RPMI8226 (cell line): ENCODE measurements around the gene COL24A1.
"Not testable (repeated sequence)": the region's sequence is repeated elsewhere in the genome, so short reads cannot be mapped to it uniquely, and the experiment has no call there.

ENCODE experiments used
- DNase-seq: peaks from one replicate; pipeline ENCODE4 v3.0.0-alpha.2; 2015

Gene COL24A1

DNA sequence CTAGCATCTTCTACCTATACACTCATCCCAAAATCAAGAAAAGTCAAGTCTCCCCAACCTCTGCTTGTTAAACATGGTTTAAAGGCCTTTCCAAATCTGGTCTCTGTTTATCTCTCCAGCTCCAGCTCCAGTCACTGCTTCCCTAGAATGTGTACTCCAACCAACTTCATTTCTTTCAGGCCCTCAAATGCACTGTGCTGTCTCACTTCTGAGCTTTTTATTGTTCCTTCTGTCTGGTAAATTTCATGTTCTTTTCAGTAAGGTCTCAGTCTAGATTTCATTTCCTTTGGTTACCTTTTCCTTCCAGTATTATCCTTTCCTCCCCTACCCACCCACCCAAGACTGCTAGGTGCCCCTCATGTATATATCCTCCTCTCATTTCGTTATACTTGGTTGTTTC lies 3.7 kb downstream of the COL24A1 start:
- DNase-seq: no peak

DNA sequence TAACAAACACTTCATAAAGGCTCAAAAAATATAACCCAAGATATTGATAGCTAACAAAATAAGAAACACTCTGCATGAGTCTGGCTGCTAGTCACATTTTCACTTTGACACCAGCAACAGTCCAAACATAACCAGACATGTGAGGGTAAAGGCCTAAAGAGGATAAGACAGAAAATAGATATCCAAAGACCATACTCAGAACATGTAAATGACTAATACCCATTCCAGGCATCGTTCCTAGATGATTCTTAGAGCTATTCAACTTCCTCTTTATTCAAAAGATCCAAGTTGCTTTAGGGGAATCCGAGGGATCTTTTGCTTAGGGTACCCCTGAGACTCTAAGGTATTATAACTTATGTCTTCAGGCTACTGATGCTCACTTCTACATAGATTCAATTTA lies 5.1 kb downstream of the COL24A1 start:
- no peak for DNase-seq

DNA sequence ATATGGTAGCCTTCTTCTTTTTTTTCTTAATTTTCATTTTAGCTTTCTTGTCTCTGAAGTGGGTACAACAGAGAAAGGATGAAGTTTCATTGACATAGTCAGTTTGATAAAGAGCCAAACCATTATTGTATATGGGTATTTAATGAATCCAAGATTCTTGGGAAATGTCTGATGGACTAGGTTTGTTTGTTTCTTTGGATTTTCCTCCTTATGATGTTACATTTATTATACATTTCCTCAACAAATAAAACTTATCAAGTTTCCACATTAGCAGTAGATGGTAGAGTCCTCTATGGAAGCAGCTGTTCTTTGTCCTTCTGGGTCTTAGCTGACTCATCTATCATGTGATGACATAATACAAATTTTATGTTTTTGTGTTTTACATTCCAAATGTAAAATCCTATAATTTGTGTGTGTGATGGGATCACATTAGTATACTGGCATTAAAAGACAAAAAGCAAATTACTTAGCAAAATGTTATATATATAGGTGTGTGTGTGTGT lies 6.0 kb downstream of the COL24A1 start:
- DNase-seq: no peak

DNA sequence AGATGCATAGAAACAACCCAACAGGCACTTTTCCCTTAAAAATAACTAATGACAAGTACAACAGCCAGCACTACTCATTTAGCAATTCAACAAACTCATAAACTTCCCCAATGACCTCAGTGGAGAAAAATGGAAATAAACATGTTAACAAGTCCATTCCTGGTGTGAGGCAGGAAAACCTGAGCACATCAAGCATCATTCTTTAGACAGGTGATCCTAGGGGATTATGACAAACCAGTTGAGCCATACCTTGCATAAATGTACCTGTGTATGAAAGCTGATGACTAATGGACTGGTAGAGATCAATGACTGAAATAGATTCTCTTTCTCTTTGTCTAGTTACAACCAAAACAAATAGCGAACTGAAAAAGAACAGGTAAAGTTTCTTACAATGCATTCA lies 7.0 kb downstream of the COL24A1 start:
- no peak for DNase-seq

DNA sequence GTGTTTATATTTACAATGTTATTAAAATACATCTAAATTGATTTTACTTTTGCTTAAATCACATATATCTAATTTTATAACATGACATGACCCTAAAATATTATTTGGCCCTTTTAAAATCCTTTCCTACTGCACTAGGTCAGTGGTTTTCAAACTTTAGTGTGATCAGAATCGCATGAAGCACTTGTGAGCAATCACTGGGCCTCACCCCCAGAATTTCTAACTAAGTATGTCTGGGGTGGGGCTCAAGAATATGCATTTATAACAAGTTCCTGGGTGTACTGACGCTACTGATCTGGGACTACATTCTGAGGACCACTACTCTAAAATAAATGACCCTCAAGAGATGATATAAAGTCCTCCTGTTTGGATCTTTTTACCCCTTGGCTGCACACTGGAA lies 8.8 kb downstream of the COL24A1 start:
- no peak for DNase-seq

DNA sequence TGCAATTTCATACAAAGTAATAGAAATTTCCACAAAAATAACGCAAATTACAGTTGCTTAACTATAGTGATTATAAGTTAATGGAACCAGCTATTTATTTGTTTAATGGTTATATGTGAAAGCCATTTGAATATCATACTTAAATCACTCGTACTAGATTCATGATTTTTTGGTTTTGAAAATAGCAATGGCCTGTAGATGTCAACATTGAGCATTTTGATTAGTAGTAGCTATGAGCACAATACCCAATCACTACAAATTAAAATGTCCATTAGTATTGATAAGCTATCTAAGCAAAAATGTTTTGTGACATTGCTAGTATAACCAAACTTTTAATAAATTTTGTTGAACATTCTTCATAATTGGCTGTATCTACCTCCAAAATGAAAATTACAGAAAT lies 10.0 kb downstream of the COL24A1 start:
- no peak for DNase-seq

DNA sequence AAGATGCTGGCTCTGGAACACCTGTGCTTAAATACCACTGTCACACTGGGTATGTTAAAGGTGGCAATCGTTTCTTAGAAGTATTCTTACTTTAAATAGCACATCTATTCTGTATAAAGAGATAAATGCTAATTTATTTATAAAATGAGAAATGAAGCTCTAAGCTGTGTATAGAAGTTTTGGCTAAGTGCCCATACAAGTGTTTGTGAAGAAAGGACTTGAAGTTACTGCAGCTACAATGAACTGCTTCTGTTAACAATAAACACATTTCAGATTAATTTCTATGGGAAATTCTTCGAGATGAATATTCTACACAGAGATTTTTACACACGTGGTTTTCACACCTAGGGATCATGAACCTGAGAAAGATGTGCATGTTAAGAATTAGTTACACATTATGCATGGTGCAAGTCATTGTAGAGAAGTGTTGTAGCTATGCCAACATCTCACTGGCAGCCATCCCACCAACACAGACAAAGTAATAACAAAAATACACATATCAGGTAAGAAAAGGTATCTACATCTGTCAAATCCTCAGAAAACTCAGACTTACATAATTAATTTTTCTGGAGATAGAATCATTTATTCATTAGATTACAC lies 16.2 kb downstream of the COL24A1 start:
- DNase-seq: no peak

DNA sequence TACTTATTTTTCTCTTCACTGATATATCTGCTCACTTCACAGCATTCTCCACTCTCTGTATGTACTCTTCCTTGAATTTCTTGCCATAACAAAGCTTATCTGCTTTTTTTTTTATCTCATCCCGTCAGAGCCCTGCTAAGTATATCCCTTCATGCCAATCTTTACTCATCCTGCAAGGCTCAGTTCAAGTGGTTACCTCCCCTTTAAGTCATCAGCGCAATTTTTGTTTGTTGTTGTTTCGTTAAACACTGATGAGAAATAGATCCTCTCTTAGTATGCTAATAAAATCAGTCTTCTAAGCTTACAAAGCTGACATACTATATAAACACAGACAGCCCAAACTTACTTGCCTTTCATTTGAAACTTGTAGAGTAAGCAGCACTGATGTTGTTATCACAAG lies 17.8 kb downstream of the COL24A1 start:
- no peak for DNase-seq

DNA sequence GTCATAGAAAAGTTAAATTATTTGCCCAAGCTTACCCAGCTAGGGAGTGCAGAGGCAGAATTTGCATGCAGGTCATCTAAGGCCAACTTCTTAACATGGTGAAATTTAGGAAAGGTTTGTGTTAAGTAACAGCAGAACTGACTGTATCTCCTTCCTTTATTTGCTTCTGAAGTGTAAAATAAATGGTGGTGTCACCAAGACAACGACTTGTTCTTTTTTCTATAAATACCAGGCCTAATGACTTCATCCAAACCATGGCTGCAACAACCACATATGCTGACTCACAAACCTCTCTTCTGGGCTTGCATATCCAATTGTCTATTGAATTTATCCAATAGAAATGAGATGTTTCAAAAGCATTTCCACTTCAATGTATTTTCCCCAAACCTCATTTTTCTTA lies 19.1 kb downstream of the COL24A1 start:
- no peak for DNase-seq

DNA sequence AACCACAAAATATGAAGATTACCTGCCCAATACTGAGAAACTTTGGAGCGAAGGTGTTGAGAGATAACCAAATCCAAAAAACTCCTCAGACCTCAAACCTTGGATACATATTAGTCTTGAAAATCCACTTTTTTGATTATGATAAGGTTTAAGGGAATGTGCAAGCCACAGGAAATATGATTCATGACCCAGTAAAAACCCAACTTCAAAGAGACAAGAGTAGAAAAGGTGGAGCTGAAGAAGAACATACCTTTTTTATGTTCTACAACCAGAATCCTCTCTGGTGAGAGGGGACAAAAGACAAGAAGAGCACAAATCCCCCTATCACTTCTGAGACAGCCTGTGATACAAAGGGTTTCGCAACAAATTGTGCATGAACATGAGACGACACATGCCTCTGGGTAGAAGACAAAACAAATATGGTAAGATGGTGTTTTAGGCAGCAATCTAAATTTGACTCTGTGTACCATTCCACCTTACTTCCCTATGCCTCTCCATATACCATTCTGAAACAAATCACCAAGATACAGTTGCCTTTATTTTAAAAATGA lies 37.3 kb downstream of the COL24A1 start:
- DNase-seq: no peak

DNA sequence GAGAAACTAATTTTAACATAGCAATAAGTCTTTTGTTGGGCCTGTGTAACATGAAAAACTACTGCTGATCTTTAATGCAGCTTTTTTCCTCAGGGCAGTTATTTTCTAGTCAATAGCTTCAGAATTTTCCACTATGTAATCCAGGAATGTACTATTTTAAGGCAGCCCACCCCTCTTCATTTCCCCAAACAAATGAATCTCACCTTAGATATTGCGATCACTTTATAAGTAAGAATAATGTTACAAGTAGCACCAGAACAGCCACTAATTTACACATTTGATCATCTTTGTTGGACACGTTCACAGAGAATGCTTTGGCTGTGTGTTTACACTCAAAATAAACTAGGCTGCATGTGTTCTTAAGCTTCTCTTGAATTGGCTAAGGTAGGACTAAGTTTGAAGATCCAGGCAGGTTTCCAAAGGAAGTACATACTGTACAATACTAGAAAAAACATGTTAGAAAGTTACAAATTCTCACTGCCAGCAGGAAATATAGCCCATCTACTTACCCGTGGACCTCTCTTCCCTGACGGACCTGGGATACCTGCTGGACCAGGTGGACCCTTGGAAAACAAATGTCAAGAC lies 41.7 kb downstream of the COL24A1 start:
- no peak for DNase-seq

DNA sequence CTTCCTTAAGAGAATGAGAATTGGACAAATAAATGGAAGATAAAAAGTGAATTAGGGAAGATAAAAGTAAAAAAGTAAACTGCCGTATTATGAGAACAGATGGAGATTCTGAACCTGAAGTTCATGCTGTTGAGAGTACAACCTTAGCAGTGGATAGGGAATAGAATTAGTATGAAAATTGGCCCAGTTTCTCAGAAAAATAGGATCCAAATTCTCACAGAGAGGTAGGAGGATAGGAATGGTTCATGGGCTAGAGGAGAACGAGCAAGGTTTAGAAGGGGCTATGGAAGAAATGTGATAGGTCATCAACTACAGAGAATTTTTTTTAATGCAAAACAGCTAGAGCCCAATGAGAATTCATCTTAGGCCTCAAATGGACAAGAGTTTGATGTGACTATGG lies 42.3 kb downstream of the COL24A1 start:
- DNase-seq: no peak

DNA sequence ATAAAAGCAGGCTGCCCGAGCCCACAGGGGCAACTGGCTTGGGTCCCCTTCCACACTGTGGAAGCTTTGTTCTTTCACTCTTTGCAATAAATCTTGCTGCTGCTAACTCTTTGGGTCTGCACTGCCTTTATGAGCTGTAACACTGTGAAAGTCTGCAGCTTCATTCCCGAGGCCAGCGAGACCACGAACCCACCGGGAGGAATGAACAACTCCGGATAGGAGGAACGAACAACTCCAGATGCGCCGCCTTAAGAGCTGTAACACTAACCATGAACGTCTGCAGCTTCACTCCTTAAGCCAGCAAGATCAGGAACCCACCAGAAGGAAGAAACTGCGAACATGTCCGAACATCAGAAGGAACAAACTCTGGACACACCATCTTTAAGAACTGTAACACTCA lies 45.0 kb downstream of the COL24A1 start:
- DNase-seq: not testable (repeated sequence)

DNA sequence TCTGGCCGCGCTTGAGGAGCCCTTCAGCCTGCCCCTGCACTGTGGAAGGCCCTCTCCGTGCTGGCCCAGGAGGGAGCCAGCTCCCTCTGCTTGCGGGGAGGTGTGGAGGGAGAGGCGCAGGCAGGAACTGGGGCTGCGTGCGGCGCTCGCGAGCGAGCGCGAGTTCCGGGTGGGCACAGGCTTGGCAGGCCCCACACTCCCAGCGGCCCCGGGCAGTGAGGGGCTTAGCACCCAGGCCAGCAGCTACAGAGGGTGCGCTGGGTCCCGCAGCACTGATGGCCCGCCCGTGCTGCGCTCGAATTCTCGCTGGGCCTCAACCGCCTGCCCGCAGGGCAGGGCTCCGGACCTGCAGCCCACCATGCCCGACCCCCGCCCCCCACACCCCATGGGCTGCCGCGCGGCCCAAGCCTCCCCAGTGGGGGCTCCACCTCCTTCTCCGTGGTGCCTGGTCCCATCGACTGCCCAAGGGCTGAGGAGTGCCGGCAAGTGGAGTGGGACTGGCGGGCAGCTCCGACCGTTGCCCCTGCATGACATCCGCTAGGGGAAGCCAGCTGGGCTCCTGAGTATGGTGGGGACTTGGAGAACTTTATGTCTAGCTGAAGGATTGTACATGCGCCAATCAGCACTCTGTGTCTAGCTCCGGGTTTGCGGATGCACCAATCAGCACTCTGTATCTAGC lies 46.0 kb downstream of the COL24A1 start:
- no peak for DNase-seq

DNA sequence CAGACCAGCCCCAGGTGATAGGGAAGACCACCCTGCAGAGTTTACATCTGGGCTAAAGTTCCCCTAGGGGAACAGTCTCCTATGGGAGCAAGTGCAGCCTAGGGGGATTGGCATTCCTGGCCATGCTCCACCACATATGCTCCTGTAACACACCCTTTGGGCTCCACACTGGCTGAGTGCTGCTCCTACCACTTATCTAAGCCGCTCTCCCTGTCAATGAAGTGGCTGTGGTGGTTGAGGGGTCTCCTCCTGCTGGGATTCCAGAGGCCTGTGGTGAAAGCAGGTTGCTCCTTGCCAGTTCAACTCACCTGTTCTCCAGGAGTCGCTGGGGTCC lies 51.1 kb downstream of the COL24A1 start:
- no peak for DNase-seq

DNA sequence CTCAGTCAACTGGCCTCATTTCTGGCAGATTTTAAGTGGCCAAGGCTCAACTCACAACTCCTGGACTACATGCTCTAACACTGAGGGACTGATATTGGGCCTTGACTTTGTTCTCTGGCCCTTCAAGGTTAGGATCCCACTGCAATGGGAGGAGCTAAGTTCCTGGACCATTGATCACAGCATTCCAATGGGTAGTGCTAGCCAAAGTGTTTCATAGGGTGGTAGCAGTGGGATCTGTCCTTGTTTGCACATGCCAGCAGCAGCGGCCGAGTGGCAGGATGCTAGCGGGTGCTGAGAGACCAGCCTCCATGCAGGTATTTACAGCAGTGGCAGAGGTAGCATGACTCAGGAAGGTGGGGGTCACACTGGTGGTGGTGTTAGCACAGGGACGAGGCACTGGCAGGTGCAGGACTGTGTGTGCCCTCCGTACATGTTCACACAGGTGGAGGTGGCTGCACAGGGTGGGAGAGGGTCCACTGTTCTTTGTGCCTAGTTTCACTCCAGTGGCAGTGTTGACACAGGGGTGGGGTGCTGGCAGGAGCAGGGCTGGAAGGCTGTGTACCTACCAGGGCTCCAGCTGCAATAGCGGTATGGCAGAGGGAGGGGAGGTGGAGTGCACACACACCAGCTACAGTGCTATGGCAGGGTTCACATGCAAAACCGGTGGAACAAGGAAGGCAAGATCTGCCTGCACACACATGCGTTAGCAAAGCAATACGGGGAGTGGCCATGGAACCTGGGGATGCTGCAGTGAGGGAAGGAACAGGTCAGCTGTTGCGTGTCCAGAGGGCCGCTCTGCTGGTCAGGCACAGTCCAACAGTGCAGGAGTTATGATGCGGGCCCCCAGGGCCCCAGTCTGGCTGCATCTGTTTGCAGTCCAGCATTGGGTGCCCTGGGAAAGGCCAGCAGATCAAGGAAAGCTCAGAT lies 51.7 kb downstream of the COL24A1 start:
- no peak for DNase-seq

DNA sequence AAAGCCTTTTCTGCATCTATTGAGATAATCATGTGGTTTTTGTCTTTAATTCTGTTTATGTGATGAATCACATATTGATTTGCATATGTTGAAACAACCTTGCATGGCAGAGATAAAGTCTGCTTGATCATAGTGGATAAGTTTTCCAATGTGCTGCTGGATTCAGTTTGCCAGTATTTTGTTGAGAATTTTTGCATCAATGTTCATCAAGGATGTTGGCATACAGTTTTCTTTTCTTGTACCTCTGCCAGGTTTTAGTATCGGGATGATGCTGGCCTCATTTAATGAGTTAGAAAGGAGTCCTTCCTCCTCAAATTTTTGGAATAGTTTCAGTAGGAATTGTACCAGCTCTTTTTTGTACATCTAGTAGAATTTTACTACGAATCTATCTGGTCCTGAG lies 55.0 kb downstream of the COL24A1 start:
- no peak for DNase-seq

DNA sequence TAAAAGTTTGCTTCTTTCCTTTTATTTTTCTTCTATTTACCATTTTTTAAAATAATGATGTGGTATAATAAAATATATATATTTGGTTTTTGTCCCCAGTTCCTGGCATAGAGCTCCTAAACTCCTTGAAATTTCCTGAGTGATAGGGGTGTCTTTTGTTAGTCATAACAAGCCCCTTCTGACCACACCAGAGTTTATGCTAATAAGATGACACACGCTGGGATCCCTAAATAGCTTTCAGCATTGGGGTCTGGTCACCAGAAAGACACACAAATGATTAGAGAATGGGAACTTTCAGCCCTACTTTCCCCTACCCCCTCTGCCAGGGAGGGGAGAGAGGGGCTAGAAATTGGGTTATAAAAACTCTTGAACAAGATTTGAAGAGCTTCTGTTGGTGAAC lies 56.2 kb downstream of the COL24A1 start:
- DNase-seq: no peak

DNA sequence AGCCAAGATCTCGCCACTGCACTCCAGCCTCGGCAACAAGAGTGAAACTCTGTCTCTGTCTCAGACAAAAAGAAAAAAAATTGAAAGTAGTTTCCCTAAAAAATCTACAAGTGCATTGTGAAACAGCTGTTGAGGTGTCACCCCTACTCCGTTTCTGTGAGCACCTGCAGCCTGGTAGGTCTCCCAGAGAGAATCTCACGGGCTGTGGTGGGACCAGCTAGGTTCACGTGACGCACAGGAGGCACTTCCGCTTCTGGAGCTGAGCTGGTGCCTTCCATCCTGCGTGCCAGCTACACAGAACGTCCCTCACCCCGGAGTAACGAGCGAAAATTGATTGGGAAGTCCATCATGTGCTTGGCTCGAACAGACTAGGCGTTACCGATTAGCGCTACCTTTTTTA lies 66.8 kb downstream of the COL24A1 start:
- DNase-seq: no peak

DNA sequence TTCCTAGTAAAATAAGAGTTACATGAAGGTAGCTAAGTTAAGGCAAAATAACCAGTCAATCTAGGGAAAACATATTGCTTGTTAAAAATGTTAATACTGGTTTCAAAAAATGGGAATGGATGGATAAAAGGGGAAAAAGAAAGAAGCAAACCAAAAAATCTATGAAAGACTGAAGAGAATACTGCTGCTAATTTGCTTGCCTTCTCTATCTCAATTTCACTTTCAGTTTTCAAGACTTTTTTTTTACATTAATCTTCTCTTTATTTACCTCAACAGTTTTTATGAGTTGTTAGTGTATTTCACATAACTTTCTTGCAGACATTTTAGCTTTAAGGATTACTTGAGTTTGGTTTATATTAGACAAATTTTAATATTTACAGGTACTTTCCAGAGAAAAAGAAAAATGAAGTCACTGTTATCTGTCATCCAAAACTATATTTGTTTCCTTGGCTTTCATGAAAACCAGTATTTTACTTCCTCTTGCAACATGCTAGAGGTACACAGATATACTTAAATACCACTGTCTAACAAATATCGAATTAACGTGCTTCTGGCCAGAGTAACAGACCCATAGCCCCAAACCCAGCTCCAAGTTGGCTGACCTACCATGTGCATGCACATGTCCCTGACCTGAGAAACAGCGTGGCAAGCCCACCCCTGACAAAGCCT lies 70.7 kb downstream of the COL24A1 start:
- no peak for DNase-seq

DNA sequence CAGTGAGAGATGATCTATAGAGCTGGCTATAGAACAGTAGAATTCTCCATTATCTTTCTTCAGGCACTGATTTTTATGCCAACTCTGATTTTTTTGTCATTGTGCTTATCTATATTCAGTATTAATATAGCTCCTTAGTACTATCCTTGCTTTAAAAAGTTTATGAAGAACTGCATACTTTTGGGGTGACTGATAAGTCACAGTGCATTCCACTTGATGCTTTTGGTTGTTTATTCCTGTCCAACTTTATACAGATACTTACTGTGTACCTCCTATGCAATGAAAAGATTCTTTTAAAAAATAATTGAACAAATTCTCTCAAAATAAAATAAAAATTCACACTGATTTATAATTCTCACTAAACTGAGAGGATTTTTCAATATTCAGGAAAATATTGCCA lies 71.6 kb downstream of the COL24A1 start:
- no peak for DNase-seq

DNA sequence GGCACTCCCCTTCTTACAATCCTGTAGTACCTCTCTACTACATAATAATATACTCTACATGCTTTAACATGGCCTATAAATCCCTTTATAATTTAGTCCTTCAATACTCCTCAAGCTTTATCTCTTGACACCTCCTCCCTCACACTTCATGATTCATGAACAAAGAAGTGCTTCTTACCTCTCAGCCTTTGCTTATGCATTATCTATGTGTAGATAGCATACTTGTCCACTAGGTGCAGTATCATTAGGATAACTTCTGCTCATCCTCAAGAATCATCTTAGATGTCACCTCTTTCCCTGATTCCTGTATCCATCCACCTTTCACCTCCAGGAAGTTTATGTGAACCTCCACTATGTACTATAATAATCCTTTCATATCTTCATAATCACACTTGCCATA lies 74.4 kb downstream of the COL24A1 start:
- DNase-seq: no peak

DNA sequence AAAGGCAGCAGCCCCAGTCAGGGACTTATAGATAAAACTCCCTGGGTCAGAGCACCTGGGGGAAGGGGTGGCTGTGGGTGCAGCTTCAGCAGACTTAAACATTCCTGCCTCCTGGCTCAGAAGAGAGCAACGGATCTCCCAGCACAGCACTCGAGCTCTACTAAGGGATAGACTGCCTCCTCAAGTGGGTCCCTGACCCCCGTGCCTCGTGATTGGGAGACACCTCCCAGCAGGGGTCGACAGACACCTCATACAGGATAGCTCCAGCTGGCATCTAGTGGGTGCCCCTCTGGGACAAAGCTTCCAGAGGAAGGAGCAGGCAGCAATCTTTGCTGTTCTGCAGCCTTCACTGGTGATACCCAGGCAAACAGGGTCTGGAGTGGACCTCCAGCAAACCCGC lies 84.1 kb downstream of the COL24A1 start:
- DNase-seq: not testable (repeated sequence)
